Smooth muscle cell (in vitro differentiated cells): ENCODE measurements around the gene L2HGDH. TPM values are rescaled to one million over a fixed set of nuclear protein-coding genes. Genes with fewer than 3 reads are reported as not detected.

Experiments used
- DNase-seq: peaks from one replicate; lab custom pipeline; 2025; ENCODE audit not compliant: unreplicated experiment; lab: John Stamatoyannopoulos, UW
- H2AFZ ChIP-seq: fragments of 200-600 bp; sonication (generic); 2 replicates; pipeline ENCODE4 v1.6.0; 2016; ENCODE audit warnings: antibody characterized with exemption, low read depth, mild to moderate bottlenecking
- H3F3A ChIP-seq: fragments of 200-600 bp; sonication (generic); 2 replicates; pipeline ENCODE4 v1.6.0; 2017; ENCODE audit warnings: antibody characterized with exemption, low read depth
- H3K27ac ChIP-seq: fragments of 200-600 bp; sonication (generic); 2 replicates; pipeline ENCODE4 v1.5.1; 2016; ENCODE audit warnings: low read depth, mild to moderate bottlenecking
- H3K27me3 ChIP-seq: fragments of 200-600 bp; sonication (generic); 2 replicates; pipeline ENCODE4 v1.6.1; 2016; ENCODE audit warnings: low read depth, mild to moderate bottlenecking
- H3K36me3 ChIP-seq: fragments of 200-600 bp; sonication (generic); 2 replicates; pipeline ENCODE4 v1.5.1; 2016; ENCODE audit warnings: low read depth
- H3K4me1 ChIP-seq: fragments of 200-600 bp; sonication (generic); 2 replicates; pipeline ENCODE4 v1.5.1; 2016; ENCODE audit warnings: low read depth
- H3K4me2 ChIP-seq: fragments of 200-600 bp; sonication (generic); 2 replicates; pipeline ENCODE4 v1.6.0; 2016; ENCODE audit warnings: mild to moderate bottlenecking
- H3K4me3 ChIP-seq: fragments of 200-600 bp; sonication (generic); 2 replicates; pipeline ENCODE4 v1.5.1; 2016; ENCODE audit warnings: mild to moderate bottlenecking
- H3K79me2 ChIP-seq: fragments of 200-600 bp; sonication (generic); 2 replicates; pipeline ENCODE4 v1.6.0; 2016; ENCODE audit warnings: low read depth, mild to moderate bottlenecking
- H3K9ac ChIP-seq: fragments of 200-600 bp; sonication (generic); 2 replicates; pipeline ENCODE4 v1.6.0; 2016; ENCODE audit warnings: low read depth
- H3K9me3 ChIP-seq: fragments of 200-600 bp; sonication (generic); replicated peaks from 2 replicates; pipeline ENCODE4 v1.5.1; 2016; ENCODE audit warnings: low read depth
- H4K20me1 ChIP-seq: fragments of 200-600 bp; sonication (generic); 2 replicates; pipeline ENCODE4 v1.6.0; 2016; ENCODE audit warnings: low read depth
- WGBS: methylation state at CpG from one replicate; pipeline ENCODE4 v1.1.7; 2016; ENCODE audit warnings: low lambda C conversion rate; 5-methylcytosine and 5-hydroxymethylcytosine counted together
- polyA plus RNA-seq: library from polyadenylated mRNA; unstranded; fragments of >200 nt; fragmentation: Nextera tagmentation; extraction: Ambion mirVana; gene quantifications from 2 replicates; pipeline ENCODE4 v1.2.1, GENCODE V29; 2016
- total RNA-seq: library from RNA; depleted of rRNA; stranded (reverse); fragments of >200 nt; gene quantifications from 2 replicates; pipeline ENCODE4 v1.2.3, GENCODE V29; 2014
- TF ChIP-seq, protein P1 (sequence below): fragments of 200-600 bp; sonication (generic); IDR thresholded peaks from 2 replicates; pipeline ENCODE4 v1.5.1; 2017; ENCODE audit warnings: borderline replicate concordance, mild to moderate bottlenecking, antibody characterized with exemption; ENCODE audit not compliant: insufficient read depth, poor library complexity, severe bottlenecking

The L2HGDH gene
- total and polyA plus RNA-seq, 2 experiments from 2014 or later: 3.0 to 3.5 TPM

DNA sequence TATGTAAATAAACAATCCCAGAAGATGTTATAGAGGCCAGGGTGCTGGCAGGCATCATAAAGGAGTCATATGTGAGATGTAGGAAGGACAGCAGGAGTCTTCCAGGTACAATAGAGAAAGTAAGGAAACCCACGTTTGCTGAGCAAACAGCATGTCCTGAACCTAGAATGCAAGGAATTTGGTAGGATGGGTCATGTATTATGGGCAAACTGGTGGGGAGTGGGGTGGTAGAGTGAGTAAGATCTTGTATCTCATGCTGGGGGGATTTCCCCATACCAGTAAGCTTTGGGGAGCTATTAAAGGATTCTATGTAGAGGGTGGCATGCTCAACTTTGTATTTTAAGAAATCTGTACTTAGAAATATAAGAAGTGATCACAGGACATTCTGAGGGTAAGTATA, 43.7 kb upstream of the L2HGDH start:
- Histone ChIP-seq H3K27ac (no peak overlapping the region), H3K9ac (no peak overlapping the region), H3F3A (no peaks in the 10 kb centered on the region), H3K27me3 (no peaks in the 10 kb centered on the region), H3K4me1 (peaks cover 8% of the 10 kb centered on the region), H3K79me2 (no peaks in the 10 kb centered on the region), H2AFZ (no peak overlapping the region), H3K4me3 (no peak overlapping the region), H3K36me3 (no peaks in the 10 kb centered on the region), H3K9me3 (no peaks in the 10 kb centered on the region), H4K20me1 (no peaks in the 10 kb centered on the region), H3K4me2 (no peak overlapping the region)
- WGBS: 91% methylated on average over 1 of the region's 1 CpG
- no peak for DNase-seq
- TF ChIP-seq, protein P1, sequence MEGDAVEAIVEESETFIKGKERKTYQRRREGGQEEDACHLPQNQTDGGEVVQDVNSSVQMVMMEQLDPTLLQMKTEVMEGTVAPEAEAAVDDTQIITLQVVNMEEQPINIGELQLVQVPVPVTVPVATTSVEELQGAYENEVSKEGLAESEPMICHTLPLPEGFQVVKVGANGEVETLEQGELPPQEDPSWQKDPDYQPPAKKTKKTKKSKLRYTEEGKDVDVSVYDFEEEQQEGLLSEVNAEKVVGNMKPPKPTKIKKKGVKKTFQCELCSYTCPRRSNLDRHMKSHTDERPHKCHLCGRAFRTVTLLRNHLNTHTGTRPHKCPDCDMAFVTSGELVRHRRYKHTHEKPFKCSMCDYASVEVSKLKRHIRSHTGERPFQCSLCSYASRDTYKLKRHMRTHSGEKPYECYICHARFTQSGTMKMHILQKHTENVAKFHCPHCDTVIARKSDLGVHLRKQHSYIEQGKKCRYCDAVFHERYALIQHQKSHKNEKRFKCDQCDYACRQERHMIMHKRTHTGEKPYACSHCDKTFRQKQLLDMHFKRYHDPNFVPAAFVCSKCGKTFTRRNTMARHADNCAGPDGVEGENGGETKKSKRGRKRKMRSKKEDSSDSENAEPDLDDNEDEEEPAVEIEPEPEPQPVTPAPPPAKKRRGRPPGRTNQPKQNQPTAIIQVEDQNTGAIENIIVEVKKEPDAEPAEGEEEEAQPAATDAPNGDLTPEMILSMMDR: no peak

DNA sequence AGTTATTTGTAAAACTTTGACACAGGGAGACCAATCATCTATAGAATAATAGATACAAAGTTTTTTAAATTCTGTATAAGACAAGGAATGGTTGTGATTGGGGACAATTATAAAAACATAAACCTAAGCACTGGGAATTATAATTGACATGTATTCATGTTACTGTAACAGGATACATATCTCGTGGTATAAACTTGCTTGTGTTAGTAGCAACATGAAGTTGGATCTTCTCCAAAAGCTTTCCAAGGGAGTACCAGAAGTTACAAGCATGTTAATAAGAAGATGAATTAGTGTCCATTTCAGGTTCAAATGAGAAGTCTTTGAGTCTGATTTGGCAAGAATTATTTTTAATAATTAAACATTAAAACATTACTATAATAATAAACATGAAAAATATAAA, 42.5 kb upstream of the L2HGDH start:
- Histone ChIP-seq H3F3A (no peaks in the 10 kb centered on the region), H3K9ac (no peak overlapping the region), H3K79me2 (no peaks in the 10 kb centered on the region), H3K36me3 (no peaks in the 10 kb centered on the region), H4K20me1 (no peaks in the 10 kb centered on the region), H3K27ac (no peak overlapping the region), H3K27me3 (no peaks in the 10 kb centered on the region), H3K4me1 (peaks cover 8% of the 10 kb centered on the region), H3K4me3 (no peak overlapping the region), H2AFZ (no peak overlapping the region), H3K4me2 (no peak overlapping the region), H3K9me3 (no peaks in the 10 kb centered on the region)
- DNase-seq: no peak
- TF ChIP-seq, protein P1: no peak
- 79% methylated on average over 1 of the region's 1 CpG for WGBS

GRCh38 chr14:50353126-50353525, 41.1 kb upstream of the L2HGDH start:
- peaks cover 13% of the 10 kb centered on the region for H3K4me1 ChIP-seq
- H2AFZ ChIP-seq: no peak overlapping the region
- no peaks in the 10 kb centered on the region for H3K27me3 ChIP-seq
- H3K4me3 ChIP-seq: no peak overlapping the region
- DNase-seq: no peak
- no peaks in the 10 kb centered on the region for H3K79me2 ChIP-seq
- no peaks in the 10 kb centered on the region for H4K20me1 ChIP-seq
- H3K27ac ChIP-seq: no peak overlapping the region
- H3K9ac ChIP-seq: no peak overlapping the region
- H3K36me3 ChIP-seq: no peaks in the 10 kb centered on the region
- H3K9me3 ChIP-seq: no peaks in the 10 kb centered on the region
- TF ChIP-seq, protein P1: no peak
- H3K4me2 ChIP-seq: no peak overlapping the region
- 71% methylated on average over 4 of the region's 4 CpGs for WGBS
- H3F3A ChIP-seq: no peaks in the 10 kb centered on the region

- H2AFZ ChIP-seq: no peak overlapping the region
- H3K4me3 ChIP-seq: no peak overlapping the region
- no peak overlapping the region for H3K27ac ChIP-seq
- H3K4me1 ChIP-seq: peaks cover 18% of the 10 kb centered on the region
- TF ChIP-seq, protein P1: no peak
- no peaks in the 10 kb centered on the region for H3K79me2 ChIP-seq
- 61% methylated on average over 4 of the region's 4 CpGs for WGBS
- no peaks in the 10 kb centered on the region for H3K27me3 ChIP-seq
- H4K20me1 ChIP-seq: no peaks in the 10 kb centered on the region
- peaks cover 3% of the 10 kb centered on the region for H3F3A ChIP-seq
- H3K4me2 ChIP-seq: no peak overlapping the region
- H3K9me3 ChIP-seq: no peaks in the 10 kb centered on the region
- H3K36me3 ChIP-seq: no peaks in the 10 kb centered on the region
- no peak for DNase-seq
- no peak overlapping the region for H3K9ac ChIP-seq
Measured at GRCh38 chr14:50352584-50352983, 40.6 kb upstream of the L2HGDH start.
